ENCODE results near the gene HMX1.

Gene HMX1

GRCh38 chr4:8892556-8893226, 21.1 kb upstream of the HMX1 start:
- no peak for DNase-seq (ENCODE audit: low read depth in 2 of 2)

- DNase-seq (ENCODE audit: low read depth in 2 of 2): no peak
These were observed 20.3 kb upstream of the HMX1 start for GRCh38 chr4:8891646-8892555.

GRCh38 chr4:8891255-8891645, 19.6 kb upstream of the HMX1 start:
- no peak for DNase-seq (ENCODE audit: low read depth in 2 of 2)

- DNase-seq (ENCODE audit: low read depth in 2 of 2): no peak
These were observed 17.2 kb upstream of the HMX1 start for GRCh38 chr4:8888856-8889255.

GRCh38 chr4:8886612-8887406, 15.2 kb upstream of the HMX1 start:
- DNase-seq (ENCODE audit: low read depth in 2 of 2): no peak

GRCh38 chr4:8882239-8882638, 10.6 kb upstream of the HMX1 start:
- DNase-seq (ENCODE audit: low read depth in 2 of 2): no peak

GRCh38 chr4:8880851-8881250, 9.2 kb upstream of the HMX1 start:
- no peak for DNase-seq (ENCODE audit: low read depth in 2 of 2)

GRCh38 chr4:8879574-8879973, 7.9 kb upstream of the HMX1 start:
- DNase-seq (ENCODE audit: low read depth in 2 of 2): no peak

- DNase-seq (ENCODE audit: low read depth in 2 of 2): no peak
These were observed 6.8 kb upstream of the HMX1 start for GRCh38 chr4:8878421-8878820.

- DNase-seq (ENCODE audit: low read depth in 2 of 2): no peak
These were observed 6.1 kb upstream of the HMX1 start for GRCh38 chr4:8877780-8878040.

GRCh38 chr4:8876982-8877779, 5.5 kb upstream of the HMX1 start:
- DNase-seq (ENCODE audit: low read depth in 2 of 2): no peak

GRCh38 chr4:8874896-8875680, 3.4 kb upstream of the HMX1 start:
- no peak for DNase-seq (ENCODE audit: low read depth in 2 of 2)

- DNase-seq (ENCODE audit: low read depth in 2 of 2): no peak
These were observed 2.6 kb upstream of the HMX1 start for GRCh38 chr4:8874003-8874895.

- DNase-seq (ENCODE audit: low read depth in 2 of 2): no peak
These were observed 1.0 kb upstream of the HMX1 start for GRCh38 chr4:8872402-8873291.

- no peak for DNase-seq (ENCODE audit: low read depth in 2 of 2)
These were observed 807 bp downstream of the HMX1 start for GRCh38 chr4:8870647-8871416.

- no peak for DNase-seq (ENCODE audit: low read depth in 2 of 2)
These were observed 1.6 kb downstream of the HMX1 start for GRCh38 chr4:8869898-8870646.
